NCI-H82 treated with DMSO at 0.1 percent for 48 hours (cell line): ENCODE measurements around the gene TMPRSS13.
"Not testable (repeated sequence)": the region's sequence is repeated elsewhere in the genome, so short reads cannot be mapped to it uniquely, and the experiment has no call there.

Experiments used
- DNase-seq: peaks from one replicate; lab custom pipeline; 2025; ENCODE audit not compliant: unreplicated experiment; lab: John Stamatoyannopoulos, UW

The TMPRSS13 gene

GRCh38 chr11:117875382-117876058, 53.7 kb downstream of the TMPRSS13 start:
- no peak for DNase-seq

- no peak for DNase-seq
Measured at GRCh38 chr11:117874910-117875381, 54.3 kb downstream of the TMPRSS13 start.

GRCh38 chr11:117874253-117874909, 54.8 kb downstream of the TMPRSS13 start:
- no peak for DNase-seq

- DNase-seq, result no peak
Measured at GRCh38 chr11:117873828-117874125, 55.4 kb downstream of the TMPRSS13 start.

- no peak for DNase-seq
Measured at GRCh38 chr11:117872975-117873827, 56.0 kb downstream of the TMPRSS13 start.

GRCh38 chr11:117872420-117872961, 56.7 kb downstream of the TMPRSS13 start:
- no peak for DNase-seq

- DNase-seq, result no peak
Measured at GRCh38 chr11:117871784-117872183, 57.4 kb downstream of the TMPRSS13 start.

GRCh38 chr11:117871160-117871559, 58.0 kb downstream of the TMPRSS13 start:
- DNase-seq, result no peak

GRCh38 chr11:117870103-117870952, 58.9 kb downstream of the TMPRSS13 start:
- no peak for DNase-seq

- DNase-seq, result no peak
Measured at GRCh38 chr11:117869604-117870003, 59.6 kb downstream of the TMPRSS13 start.

- no peak for DNase-seq
Measured at GRCh38 chr11:117868815-117869561, 60.2 kb downstream of the TMPRSS13 start.

GRCh38 chr11:117868088-117868487, 61.1 kb downstream of the TMPRSS13 start:
- no peak for DNase-seq

- DNase-seq, result no peak
Measured at GRCh38 chr11:117866526-117866925, 62.7 kb downstream of the TMPRSS13 start.

GRCh38 chr11:117865546-117865945, 63.7 kb downstream of the TMPRSS13 start:
- DNase-seq, result not testable (repeated sequence)

GRCh38 chr11:117863383-117863782, 65.8 kb downstream of the TMPRSS13 start:
- no peak for DNase-seq

GRCh38 chr11:117862753-117863152, 66.4 kb downstream of the TMPRSS13 start:
- DNase-seq, result no peak

GRCh38 chr11:117862019-117862725, 67.0 kb downstream of the TMPRSS13 start:
- no peak for DNase-seq

GRCh38 chr11:117861151-117862018, 67.8 kb downstream of the TMPRSS13 start:
- DNase-seq, result peak; percentile 20
